K562 (cell line): Measurements from ENCODE around the gene C16orf96. TPM values are rescaled to one million over a fixed set of nuclear protein-coding genes. Genes with fewer than 3 reads are reported as not detected.

ENCODE experiments used
- BMI1 ChIP-seq: fragments of 150-350 bp; IDR thresholded peaks from 2 replicates; pipeline ENCODE4 v1.6.1; 2014; ENCODE audit warnings: low read length
- E2F3 ChIP-seq: fragments of 250-450 bp; sonication (Bioruptor Pico); IDR thresholded peaks from 2 replicates; pipeline ENCODE4 v1.4.0; 2020; ENCODE audit warnings: mild to moderate bottlenecking
- FOXJ2 ChIP-seq: fragments of 200-800 bp; sonication (Bioruptor generic); IDR thresholded peaks from 2 replicates; pipeline ENCODE4 v1.6.1; 2016; ENCODE audit warnings: missing genetic modification characterization, missing compliant biosample characterization
- HNRNPH1 ChIP-seq: fragments of 200-400 bp; formaldehyde crosslinking; optimal IDR thresholded peaks from 2 replicates; pipeline ENCODE3; 2017; ENCODE audit warnings: low read depth, mild to moderate bottlenecking, low read length, moderate library complexity
- KDM2B ChIP-seq: fragments of 250-450 bp; sonication (Bioruptor Pico); IDR thresholded peaks from 2 replicates; pipeline ENCODE4 v1.8.0; 2021; ENCODE audit warnings: mild to moderate bottlenecking, moderate library complexity
- MAFG ChIP-seq: fragments of 450-650 bp; conservative IDR thresholded peaks from 2 replicates; pipeline ENCODE4 v1.6.1; 2016; ENCODE audit warnings: missing genetic modification characterization, missing compliant biosample characterization
- NR2C1 ChIP-seq, 2 experiments: fragments of 450-650 bp; IDR thresholded peaks; 2 replicates each; pipeline ENCODE4 v1.6.1; 2017; ENCODE audit warnings: mild to moderate bottlenecking in 2 of 2, antibody characterized with exemption in 1 of 2, inconsistent platforms in 1 of 2, missing compliant biosample characterization in 1 of 2, missing genetic modification characterization in 1 of 2
- RBM22 ChIP-seq: fragments of 200-400 bp; formaldehyde crosslinking; IDR thresholded peaks from 2 replicates; pipeline ENCODE4 v1.6.1; 2018; ENCODE audit warnings: low read length, low read depth; ENCODE audit not compliant: poor library complexity, severe bottlenecking
- XRCC5 ChIP-seq: fragments of 200-400 bp; formaldehyde crosslinking; IDR thresholded peaks from 2 replicates; pipeline ENCODE4 v1.6.1; 2017; ENCODE audit warnings: low read depth, mild to moderate bottlenecking, low read length
- ZNF316 ChIP-seq: fragments of 450-650 bp; IDR thresholded peaks from 2 replicates; pipeline ENCODE4 v1.6.1; 2016
- polyA plus RNA-seq, 8 experiments: library from polyadenylated mRNA; depleted of rRNA in 4 of 8; stranded (reverse) in 5 of 8; unstranded in 3 of 8; fragments of >200 nt; fragmentation: Nextera tagmentation in 2 of 8; fragmentation: Illumina TruSeq in 1 of 8; extraction: Ambion mirVana in 2 of 8; extraction: Trizol in 1 of 8; gene quantifications; 2 replicates each; pipeline versions ENCODE4 v1.2.1 to v1.2.3, GENCODE V29; 2011 to 2014; ENCODE audit warnings: inconsistent platforms in 1 of 8, missing spikeins in 1 of 8
- total RNA-seq, 7 experiments: library from RNA; depleted of rRNA in 6 of 7; stranded (reverse); fragments of >200 nt in 6 of 7; fragmentation: Illumina TruSeq in 2 of 7; extraction: Trizol in 2 of 7; gene quantifications; 2 replicates each; pipeline versions ENCODE4 v1.2.1 to v1.2.3, GENCODE V29; 2011 to 2021; ENCODE audit warnings: low replicate concordance in 1 of 7
- TF ChIP-seq, protein P1 (sequence below): fragments of 450-650 bp; IDR thresholded peaks from 2 replicates; pipeline ENCODE4 v1.6.1; 2016; ENCODE audit warnings: mild to moderate bottlenecking, moderate library complexity
- TF ChIP-seq, protein P2 (sequence below): fragments of 250-450 bp; sonication (Bioruptor Pico); IDR thresholded peaks from 2 replicates; pipeline ENCODE4 v1.8.0; 2022; ENCODE audit warnings: inconsistent platforms
- TF ChIP-seq, protein P3 (sequence below): IDR thresholded peaks from 2 replicates; pipeline ENCODE4 v1.6.1; 2012; ENCODE audit warnings: low read depth, low read length, improper control_type of control experiment, borderline replicate concordance

C16orf96 gene
- total and polyA plus RNA-seq, 9 of the 15 experiments (the other 6 are each of a cell fraction or from before 2014, with no cell fraction given) = not detected

DNA sequence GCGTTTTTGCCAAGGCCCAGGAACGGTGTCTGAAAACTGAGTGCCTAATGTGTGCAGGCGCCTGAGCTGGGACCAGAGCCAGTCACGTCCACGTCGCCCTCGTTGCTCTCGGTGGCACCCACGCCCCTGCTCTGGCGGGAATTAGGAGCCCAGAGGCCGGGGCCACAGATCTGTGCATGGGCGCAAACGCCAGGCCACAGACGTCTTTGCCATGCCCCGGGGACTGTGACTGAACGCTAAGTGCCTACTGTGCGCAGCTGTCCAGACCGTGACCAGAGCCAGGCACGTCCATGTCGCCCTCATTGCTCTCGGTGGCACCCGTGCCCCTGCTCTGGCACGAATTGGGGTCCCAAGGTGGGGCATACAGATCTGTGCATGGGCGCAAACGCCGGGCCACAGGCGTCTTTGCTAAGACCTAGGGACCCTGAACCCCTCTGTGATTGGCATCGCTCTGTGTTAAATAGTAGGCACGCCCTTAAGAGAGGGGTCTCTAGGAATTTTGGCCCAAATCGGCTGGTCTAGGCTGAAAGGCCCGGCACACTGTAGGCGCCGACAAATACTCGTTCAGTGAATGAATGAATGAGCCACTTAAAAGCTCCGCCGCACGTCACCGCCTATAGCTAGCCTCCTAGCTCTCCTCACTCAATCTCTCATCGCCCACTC, 59.4 kb downstream of the C16orf96 start (continued):
- TF ChIP-seq, protein P1, sequence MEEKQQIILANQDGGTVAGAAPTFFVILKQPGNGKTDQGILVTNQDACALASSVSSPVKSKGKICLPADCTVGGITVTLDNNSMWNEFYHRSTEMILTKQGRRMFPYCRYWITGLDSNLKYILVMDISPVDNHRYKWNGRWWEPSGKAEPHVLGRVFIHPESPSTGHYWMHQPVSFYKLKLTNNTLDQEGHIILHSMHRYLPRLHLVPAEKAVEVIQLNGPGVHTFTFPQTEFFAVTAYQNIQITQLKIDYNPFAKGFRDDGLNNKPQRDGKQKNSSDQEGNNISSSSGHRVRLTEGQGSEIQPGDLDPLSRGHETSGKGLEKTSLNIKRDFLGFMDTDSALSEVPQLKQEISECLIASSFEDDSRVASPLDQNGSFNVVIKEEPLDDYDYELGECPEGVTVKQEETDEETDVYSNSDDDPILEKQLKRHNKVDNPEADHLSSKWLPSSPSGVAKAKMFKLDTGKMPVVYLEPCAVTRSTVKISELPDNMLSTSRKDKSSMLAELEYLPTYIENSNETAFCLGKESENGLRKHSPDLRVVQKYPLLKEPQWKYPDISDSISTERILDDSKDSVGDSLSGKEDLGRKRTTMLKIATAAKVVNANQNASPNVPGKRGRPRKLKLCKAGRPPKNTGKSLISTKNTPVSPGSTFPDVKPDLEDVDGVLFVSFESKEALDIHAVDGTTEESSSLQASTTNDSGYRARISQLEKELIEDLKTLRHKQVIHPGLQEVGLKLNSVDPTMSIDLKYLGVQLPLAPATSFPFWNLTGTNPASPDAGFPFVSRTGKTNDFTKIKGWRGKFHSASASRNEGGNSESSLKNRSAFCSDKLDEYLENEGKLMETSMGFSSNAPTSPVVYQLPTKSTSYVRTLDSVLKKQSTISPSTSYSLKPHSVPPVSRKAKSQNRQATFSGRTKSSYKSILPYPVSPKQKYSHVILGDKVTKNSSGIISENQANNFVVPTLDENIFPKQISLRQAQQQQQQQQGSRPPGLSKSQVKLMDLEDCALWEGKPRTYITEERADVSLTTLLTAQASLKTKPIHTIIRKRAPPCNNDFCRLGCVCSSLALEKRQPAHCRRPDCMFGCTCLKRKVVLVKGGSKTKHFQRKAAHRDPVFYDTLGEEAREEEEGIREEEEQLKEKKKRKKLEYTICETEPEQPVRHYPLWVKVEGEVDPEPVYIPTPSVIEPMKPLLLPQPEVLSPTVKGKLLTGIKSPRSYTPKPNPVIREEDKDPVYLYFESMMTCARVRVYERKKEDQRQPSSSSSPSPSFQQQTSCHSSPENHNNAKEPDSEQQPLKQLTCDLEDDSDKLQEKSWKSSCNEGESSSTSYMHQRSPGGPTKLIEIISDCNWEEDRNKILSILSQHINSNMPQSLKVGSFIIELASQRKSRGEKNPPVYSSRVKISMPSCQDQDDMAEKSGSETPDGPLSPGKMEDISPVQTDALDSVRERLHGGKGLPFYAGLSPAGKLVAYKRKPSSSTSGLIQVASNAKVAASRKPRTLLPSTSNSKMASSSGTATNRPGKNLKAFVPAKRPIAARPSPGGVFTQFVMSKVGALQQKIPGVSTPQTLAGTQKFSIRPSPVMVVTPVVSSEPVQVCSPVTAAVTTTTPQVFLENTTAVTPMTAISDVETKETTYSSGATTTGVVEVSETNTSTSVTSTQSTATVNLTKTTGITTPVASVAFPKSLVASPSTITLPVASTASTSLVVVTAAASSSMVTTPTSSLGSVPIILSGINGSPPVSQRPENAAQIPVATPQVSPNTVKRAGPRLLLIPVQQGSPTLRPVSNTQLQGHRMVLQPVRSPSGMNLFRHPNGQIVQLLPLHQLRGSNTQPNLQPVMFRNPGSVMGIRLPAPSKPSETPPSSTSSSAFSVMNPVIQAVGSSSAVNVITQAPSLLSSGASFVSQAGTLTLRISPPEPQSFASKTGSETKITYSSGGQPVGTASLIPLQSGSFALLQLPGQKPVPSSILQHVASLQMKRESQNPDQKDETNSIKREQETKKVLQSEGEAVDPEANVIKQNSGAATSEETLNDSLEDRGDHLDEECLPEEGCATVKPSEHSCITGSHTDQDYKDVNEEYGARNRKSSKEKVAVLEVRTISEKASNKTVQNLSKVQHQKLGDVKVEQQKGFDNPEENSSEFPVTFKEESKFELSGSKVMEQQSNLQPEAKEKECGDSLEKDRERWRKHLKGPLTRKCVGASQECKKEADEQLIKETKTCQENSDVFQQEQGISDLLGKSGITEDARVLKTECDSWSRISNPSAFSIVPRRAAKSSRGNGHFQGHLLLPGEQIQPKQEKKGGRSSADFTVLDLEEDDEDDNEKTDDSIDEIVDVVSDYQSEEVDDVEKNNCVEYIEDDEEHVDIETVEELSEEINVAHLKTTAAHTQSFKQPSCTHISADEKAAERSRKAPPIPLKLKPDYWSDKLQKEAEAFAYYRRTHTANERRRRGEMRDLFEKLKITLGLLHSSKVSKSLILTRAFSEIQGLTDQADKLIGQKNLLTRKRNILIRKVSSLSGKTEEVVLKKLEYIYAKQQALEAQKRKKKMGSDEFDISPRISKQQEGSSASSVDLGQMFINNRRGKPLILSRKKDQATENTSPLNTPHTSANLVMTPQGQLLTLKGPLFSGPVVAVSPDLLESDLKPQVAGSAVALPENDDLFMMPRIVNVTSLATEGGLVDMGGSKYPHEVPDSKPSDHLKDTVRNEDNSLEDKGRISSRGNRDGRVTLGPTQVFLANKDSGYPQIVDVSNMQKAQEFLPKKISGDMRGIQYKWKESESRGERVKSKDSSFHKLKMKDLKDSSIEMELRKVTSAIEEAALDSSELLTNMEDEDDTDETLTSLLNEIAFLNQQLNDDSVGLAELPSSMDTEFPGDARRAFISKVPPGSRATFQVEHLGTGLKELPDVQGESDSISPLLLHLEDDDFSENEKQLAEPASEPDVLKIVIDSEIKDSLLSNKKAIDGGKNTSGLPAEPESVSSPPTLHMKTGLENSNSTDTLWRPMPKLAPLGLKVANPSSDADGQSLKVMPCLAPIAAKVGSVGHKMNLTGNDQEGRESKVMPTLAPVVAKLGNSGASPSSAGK = no peak
- no peak for TF ChIP-seq KDM2B (CRISPR knock-in tag)
- no peak for TF ChIP-seq ZNF316
- TF ChIP-seq HNRNPH1 = no peak
- TF ChIP-seq, protein P2, sequence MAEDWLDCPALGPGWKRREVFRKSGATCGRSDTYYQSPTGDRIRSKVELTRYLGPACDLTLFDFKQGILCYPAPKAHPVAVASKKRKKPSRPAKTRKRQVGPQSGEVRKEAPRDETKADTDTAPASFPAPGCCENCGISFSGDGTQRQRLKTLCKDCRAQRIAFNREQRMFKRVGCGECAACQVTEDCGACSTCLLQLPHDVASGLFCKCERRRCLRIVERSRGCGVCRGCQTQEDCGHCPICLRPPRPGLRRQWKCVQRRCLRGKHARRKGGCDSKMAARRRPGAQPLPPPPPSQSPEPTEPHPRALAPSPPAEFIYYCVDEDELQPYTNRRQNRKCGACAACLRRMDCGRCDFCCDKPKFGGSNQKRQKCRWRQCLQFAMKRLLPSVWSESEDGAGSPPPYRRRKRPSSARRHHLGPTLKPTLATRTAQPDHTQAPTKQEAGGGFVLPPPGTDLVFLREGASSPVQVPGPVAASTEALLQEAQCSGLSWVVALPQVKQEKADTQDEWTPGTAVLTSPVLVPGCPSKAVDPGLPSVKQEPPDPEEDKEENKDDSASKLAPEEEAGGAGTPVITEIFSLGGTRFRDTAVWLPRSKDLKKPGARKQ (CRISPR knock-in tag) = no peak; the same call in 1 of the 2 replicates
- TF ChIP-seq RBM22 = peak; percentile 9
- TF ChIP-seq, protein P3, sequence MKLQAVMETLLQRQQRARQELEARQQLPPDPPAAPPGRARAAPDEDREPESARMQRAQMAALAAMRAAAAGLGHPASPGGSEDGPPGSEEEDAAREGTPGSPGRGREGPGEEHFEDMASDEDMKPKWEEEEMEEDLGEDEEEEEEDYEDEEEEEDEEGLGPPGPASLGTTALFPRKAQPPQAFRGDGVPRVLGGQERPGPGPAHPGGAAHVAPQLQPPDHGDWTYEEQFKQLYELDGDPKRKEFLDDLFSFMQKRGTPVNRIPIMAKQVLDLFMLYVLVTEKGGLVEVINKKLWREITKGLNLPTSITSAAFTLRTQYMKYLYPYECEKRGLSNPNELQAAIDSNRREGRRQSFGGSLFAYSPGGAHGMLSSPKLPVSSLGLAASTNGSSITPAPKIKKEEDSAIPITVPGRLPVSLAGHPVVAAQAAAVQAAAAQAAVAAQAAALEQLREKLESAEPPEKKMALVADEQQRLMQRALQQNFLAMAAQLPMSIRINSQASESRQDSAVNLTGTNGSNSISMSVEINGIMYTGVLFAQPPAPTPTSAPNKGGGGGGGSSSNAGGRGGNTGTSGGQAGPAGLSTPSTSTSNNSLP = no peak
- no peak for TF ChIP-seq FOXJ2 (tag)
- TF ChIP-seq BMI1 = no peak
- no peak for TF ChIP-seq XRCC5
- no peak for TF ChIP-seq E2F3 (CRISPR knock-in tag)
- TF ChIP-seq MAFG (tag) = no peak
- no peak for TF ChIP-seq NR2C1 (IDR thresholded peaks at IDR 0.05)
- no peak for TF ChIP-seq NR2C1 (tag; IDR thresholded peaks at IDR 0.05)
